Transverse colon (tissue), 4 donors: ENCODE results near the gene TTC23L. TPM values are rescaled to one million over a fixed set of nuclear protein-coding genes. Genes with fewer than 3 reads are reported as not detected.

ENCODE experiments used
- DNase-seq: peaks from one replicate; pipeline ENCODE4 v3.0.0-alpha.2; 2019
- H3K27ac ChIP-seq, 4 donors: fragments of 200-600 bp; sonication (generic); 2 replicates each; pipeline ENCODE4 v1.5.1; 2016 to 2018; ENCODE audit warnings: inconsistent platforms in 4 of 4
- H3K27me3 ChIP-seq: fragments of 200-600 bp; sonication (generic); 2 replicates; pipeline ENCODE4 v1.5.1; 2017; ENCODE audit warnings: inconsistent platforms
- H3K36me3 ChIP-seq, 4 donors: fragments of 200-600 bp; sonication (generic); 2 replicates each; pipeline ENCODE4 v1.5.1; 2017 to 2019; ENCODE audit warnings: inconsistent platforms in 4 of 4
- H3K4me1 ChIP-seq, 4 donors: fragments of 200-600 bp; sonication (generic); 2 replicates each; pipeline ENCODE4 v1.5.1; 2017 to 2020; ENCODE audit warnings: inconsistent platforms in 4 of 4
- H3K4me3 ChIP-seq, 4 donors: fragments of 200-600 bp; sonication (generic); 1 replicate in 1 of 4; 2 replicates in 3 of 4; pipeline versions ENCODE4 v1.5.1 to v1.6.1; 2017 to 2019; ENCODE audit warnings: inconsistent platforms in 4 of 4
- H3K9me3 ChIP-seq, 2 donors: fragments of 200-600 bp; sonication (generic); 2 replicates each; pipeline ENCODE4 v1.5.1; 2017 to 2019; ENCODE audit warnings: inconsistent platforms in 2 of 2
- CTCF ChIP-seq, 5 experiments: fragments of 200-600 bp in 3 of 5; fragments of 450-650 bp in 2 of 5; sonication (generic) in 3 of 5; IDR thresholded peaks; 1 replicate in 2 of 5; 2 replicates in 3 of 5; pipeline ENCODE4 v1.5.1; 2016 to 2017; ENCODE audit warnings: antibody characterized with exemption in 5 of 5, inconsistent platforms in 3 of 5, mild to moderate bottlenecking in 2 of 5, moderate library complexity in 1 of 5
- EP300 ChIP-seq: sonication (generic); formaldehyde crosslinking; IDR thresholded peaks from one replicate; pipeline ENCODE4 v1.6.1; 2017; ENCODE audit warnings: antibody characterized with exemption, low read depth
- POLR2A ChIP-seq: fragments of 450-650 bp; IDR thresholded peaks from one replicate; pipeline ENCODE4 v1.6.1; 2016; ENCODE audit warnings: antibody characterized with exemption, mild to moderate bottlenecking, moderate library complexity
- POLR2AphosphoS5 ChIP-seq, 3 donors: sonication (generic); formaldehyde crosslinking; IDR thresholded peaks; one replicate each; pipeline ENCODE4 v1.6.1; 2016; ENCODE audit warnings: antibody characterized with exemption in 3 of 3
- WGBS, 2 donors: methylation state at CpG; one replicate each; pipeline ENCODE4 v1.1.5; 2018; ENCODE audit warnings: low coverage in 1 of 2; 5-methylcytosine and 5-hydroxymethylcytosine counted together
- in situ Hi-C, 4 donors: fragments of 200-750 bp; cut with MboI; loops; one replicate each; pipeline versions ENCODE4 v1.15.0 to v1.15.1; 2017; ENCODE audit warnings: low sequenced_read_pairs in 3 of 4, low pct_ligation_motif_present in 1 of 4, low pct_unique_long_range_greater_than_20kb in 1 of 4
- intact Hi-C: fragments of 100-400 bp; cut with DNase I; formaldehyde crosslinking; loops from one replicate; pipeline ENCODE4 v1.15.1; 2023; ENCODE audit warnings: low total_unique reads
- total RNA-seq, 4 donors: library from RNA; depleted of rRNA; stranded (reverse); fragments of >200 nt; gene quantifications; one replicate each; pipeline ENCODE4 v1.1.0, GENCODE V29; 2016

Gene TTC23L
- total RNA-seq, 4 donors from 2014 or later: 0.27 to 0.32 TPM; not detected in 2

DNA sequence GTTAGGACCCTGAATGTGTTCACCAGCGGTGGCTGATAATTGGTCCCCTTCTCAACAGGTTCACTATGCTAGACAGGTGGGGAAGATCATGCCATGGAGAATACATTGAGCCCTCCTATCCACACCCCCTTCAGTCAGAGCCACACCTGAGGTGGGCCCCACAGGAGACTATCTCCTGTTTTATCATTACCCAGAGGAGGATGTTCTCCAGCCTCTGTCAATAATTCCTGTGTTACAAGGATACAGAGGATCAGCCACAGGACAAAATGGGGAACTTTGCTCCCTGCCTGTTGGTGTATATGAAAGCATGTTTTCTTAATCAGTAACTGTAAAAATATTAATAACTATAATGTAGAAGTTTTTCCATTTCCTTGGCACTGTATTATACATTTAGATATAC lies 50.4 kb downstream of the TTC23L start:
- 90% methylated on average over 1 of the region's 1 CpG; no CpG with 5 or more reads in 1 of the 2 donors for WGBS, 2 donors
- no peaks in the 10 kb centered on the region for H3K4me1 ChIP-seq
- DNase-seq: no peak
- no peaks in the 10 kb centered on the region for H3K9me3 ChIP-seq
- no peak overlapping the region for H3K4me3 ChIP-seq
- TF ChIP-seq CTCF (IDR thresholded peaks at IDR 0.05) (no peak), EP300 (no peak), POLR2AphosphoS5 (IDR thresholded peaks at IDR 0.05) (no peak), POLR2A (no peak)
- intact Hi-C loops (no loop called here), in situ Hi-C loops (loop anchor here in 1 of 4 donors (25.0 kb wide), 1 partner anchor 352 kb away; no protein-coding TSS in a partner anchor)
- H3K27ac ChIP-seq: no peak overlapping the region
- H3K27me3 ChIP-seq: peaks cover 4% of the 10 kb centered on the region
- H3K36me3 ChIP-seq: no peaks in the 10 kb centered on the region

DNA sequence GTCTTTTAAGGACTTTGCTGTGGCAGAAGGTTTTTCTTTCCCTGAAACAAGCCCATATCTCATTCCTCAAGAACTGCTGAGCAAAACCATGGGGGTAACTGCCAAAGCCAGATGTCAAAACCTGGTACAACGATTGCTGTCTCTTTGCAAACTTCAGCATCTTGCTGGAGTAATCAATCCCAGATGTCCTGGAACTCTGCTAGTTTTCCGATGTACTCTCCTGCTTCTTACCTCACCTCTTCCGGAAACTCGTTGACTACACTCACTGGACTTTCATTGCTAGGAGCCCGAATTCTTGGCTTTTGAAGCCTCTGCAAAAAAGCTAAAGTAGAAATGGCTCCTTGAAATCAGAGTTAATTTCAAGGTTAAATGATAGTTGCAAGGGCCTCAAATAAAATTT lies 53.0 kb downstream of the TTC23L start:
- WGBS, 2 donors: 79 to 90% methylated on average over 5 of the region's 5 CpGs
- no peaks in the 10 kb centered on the region for H3K9me3 ChIP-seq
- intact Hi-C loops (no loop called here), in situ Hi-C loops (loop anchor here in 2 of 4 donors (10.0 to 25.0 kb wide), 2 partner anchors 355 to 377 kb away; no protein-coding TSS in a partner anchor)
- H3K4me3 ChIP-seq: no peak overlapping the region
- H3K27me3 ChIP-seq: no peaks in the 10 kb centered on the region
- no peak for DNase-seq
- H3K4me1 ChIP-seq: no peaks in the 10 kb centered on the region
- no peaks in the 10 kb centered on the region for H3K36me3 ChIP-seq
- no peak overlapping the region for H3K27ac ChIP-seq
- TF ChIP-seq POLR2AphosphoS5 (IDR thresholded peaks at IDR 0.05): no peak
- TF ChIP-seq EP300: no peak
- no peak for TF ChIP-seq CTCF (IDR thresholded peaks at IDR 0.05)
- no peak for TF ChIP-seq POLR2A

DNA sequence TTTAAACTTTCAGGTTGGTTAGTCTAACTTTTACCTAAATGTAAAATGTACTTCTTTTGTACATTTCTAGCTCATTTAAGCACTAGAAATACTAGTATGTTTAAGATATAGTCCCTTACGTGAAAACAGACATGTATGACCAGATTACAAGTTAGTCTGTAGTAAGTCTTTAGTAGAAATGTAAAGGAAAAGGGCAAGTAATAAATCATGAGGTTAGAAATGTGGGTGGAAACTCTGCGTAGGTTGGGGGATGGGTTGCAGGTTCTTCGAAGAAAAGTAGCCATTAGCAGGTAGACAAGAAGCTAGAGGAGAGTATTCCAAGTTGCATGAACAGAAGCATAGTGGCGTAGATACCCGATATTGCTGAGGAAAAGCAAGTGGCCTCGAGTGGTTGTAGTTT lies 53.5 kb downstream of the TTC23L start:
- intact Hi-C loops (no loop called here), in situ Hi-C loops (loop anchor here in 2 of 4 donors (10.0 to 25.0 kb wide), 2 partner anchors 355 to 378 kb away; no protein-coding TSS in a partner anchor)
- no peak overlapping the region for H3K4me3 ChIP-seq
- H3K27me3 ChIP-seq: no peaks in the 10 kb centered on the region
- no peaks in the 10 kb centered on the region for H3K4me1 ChIP-seq
- no peak overlapping the region for H3K27ac ChIP-seq
- no peaks in the 10 kb centered on the region for H3K9me3 ChIP-seq
- DNase-seq: no peak
- H3K36me3 ChIP-seq: no peaks in the 10 kb centered on the region
- TF ChIP-seq POLR2AphosphoS5 (IDR thresholded peaks at IDR 0.05): no peak
- 88 to 96% methylated on average over 5 to 6 of the region's 6 CpGs for WGBS, 2 donors

DNA sequence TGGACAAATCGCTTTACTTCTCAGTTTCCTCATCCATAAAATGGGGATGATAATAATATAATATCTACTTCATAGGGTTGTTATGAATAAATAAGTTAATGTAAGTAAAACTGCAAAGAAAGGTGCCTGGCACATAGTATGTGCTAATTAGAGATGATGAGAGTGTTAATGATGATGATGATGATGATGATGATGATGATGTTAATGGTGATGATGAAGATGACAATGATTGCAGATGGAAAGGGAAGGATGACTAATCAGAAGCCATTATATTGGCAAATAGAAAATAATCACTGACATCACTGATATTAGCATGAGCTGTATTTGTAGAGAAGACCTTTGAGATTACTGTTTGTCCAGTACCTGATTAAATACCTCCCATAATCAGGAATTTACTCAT lies 55.8 kb downstream of the TTC23L start:
- no peaks in the 10 kb centered on the region for H3K27me3 ChIP-seq
- H3K9me3 ChIP-seq: no peaks in the 10 kb centered on the region
- TF ChIP-seq POLR2A (no peak), EP300 (no peak), CTCF (IDR thresholded peaks at IDR 0.05) (no peak), POLR2AphosphoS5 (IDR thresholded peaks at IDR 0.05) (no peak)
- WGBS, 2 donors: 100% methylated on average over 1 of the region's 1 CpG
- no peak overlapping the region for H3K27ac ChIP-seq
- no peak for DNase-seq
- no peaks in the 10 kb centered on the region for H3K36me3 ChIP-seq
- no peak overlapping the region for H3K4me3 ChIP-seq
- in situ Hi-C loops: loop anchor here in 2 of 4 donors (10.0 to 25.0 kb wide), 2 partner anchors 357 to 380 kb away; no protein-coding TSS in a partner anchor
- intact Hi-C loops: loop anchor here (5.0 kb wide), 1 partner anchor 372 kb away; no protein-coding TSS in a partner anchor
- no peaks in the 10 kb centered on the region for H3K4me1 ChIP-seq
